Measurements from ENCODE around the gene ANTXR2.

DNA sequence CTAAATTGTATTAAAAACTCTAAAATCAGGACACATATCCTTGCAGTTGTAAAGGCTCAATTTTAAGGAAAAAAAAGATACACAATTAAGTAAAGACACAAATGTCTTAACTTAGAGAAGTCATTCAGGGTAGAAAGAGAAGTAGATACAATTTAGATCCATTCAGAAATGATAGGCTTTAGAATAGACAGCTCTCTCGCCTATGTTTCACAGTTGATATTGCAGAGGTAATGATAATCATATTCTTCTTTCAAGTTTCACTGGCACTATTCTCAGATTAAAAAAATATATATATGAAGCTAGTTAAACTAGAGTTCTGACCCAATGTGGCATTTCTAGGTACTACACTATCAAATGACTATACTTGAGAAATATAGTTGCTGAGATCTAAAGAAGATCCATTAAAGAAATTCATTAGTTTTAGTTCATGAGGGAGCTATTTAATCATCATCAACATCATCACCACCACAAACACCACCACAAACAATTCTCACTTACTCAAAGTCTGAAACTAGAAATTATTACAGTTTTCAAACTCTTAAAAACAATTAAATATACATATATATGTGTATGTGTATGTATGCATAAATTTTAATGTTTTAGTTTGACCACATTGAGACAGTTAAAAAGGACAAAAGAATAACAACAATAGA is 93.1 kb downstream of the ANTXR2 start:
- TF ChIP-seq CTCF (IDR thresholded peaks at IDR 0.05) (no peak), ZFX (IDR thresholded peaks at IDR 0.05; ENCODE audit: borderline replicate concordance) (no peak)

All from 22Rv1 (cell line).